GM15510 (cell line): ENCODE measurements around the gene FAM89A.

Experiments used
- POLR2A ChIP-seq: IDR thresholded peaks from 3 replicates; pipeline ENCODE4 v1.6.1; 2011; ENCODE audit warnings: borderline replicate concordance; ENCODE audit not compliant: insufficient read length; ENCODE audit errors: extremely low read depth

Gene FAM89A

GRCh38 chr1:231040019-231040799, at the start of gene FAM89A:
Gene FAM89A, minus strand, starts transcription at chr1:231040254. Its CDS starts 43 bp downstream, at chr1:231040211.
- peak; percentile 30 for TF ChIP-seq POLR2A

DNA sequence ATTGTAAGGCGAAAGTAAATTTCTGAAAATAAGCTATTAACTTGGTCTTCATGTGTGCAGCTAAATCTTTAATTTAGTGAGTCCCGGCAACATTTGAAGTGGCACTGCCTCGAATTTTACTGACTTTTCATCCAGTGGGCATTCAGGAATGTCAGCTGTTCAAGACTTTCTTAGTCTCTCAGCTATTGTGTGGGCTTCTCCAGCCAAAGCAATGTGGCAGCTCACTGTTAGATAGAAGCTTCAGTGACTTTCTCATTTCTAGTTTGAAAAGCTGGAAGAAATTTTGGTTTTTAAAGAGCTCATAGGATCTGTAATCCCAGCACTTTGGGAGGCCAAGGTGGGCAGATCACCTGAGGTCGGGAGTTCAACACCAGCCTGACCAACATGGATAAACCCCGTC, 44.3 kb upstream of the FAM89A start:
- TF ChIP-seq POLR2A, result no peak

- TF ChIP-seq POLR2A, result no peak
Observed at GRCh38 chr1:231079163-231079562, 39.1 kb upstream of the FAM89A start.

DNA sequence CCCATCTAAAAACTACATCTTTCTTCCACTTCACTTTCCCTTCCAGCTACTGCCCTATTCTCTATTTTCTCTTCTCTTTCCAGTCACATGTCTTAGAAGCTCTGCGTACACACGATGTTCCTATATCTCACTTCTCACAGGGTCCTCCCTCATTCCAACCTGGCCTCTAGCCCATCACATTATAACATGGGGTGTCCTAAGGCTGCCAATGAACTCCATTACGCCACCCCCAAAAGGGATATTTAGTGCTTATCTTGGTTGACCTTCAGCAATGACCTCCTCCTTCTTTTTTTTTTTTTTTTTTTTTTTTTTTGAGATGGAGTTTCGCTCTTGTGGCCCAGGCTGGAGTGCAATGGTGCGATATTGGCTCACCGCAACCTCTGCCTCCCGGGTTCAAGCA, 38.2 kb upstream of the FAM89A start:
- TF ChIP-seq POLR2A, result no peak

DNA sequence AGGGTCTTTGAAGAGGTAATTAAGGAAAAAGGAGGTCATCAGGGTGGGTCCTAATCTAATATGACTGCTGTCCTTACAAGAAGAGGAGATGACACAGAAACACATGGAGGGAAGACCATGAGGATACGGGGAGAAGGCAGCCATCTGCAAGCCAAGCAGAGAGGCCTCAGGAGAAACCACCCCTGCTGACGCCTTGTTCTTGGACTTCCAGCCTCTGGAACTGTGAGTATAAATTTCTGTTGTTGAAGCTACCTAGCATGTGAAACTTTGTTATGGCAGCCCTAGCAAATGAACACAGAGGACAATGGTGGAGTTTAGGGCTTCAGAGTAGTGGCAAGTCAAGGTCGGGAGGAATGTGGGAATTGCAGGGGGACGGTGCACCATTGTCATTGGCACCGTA, 36.7 kb upstream of the FAM89A start:
- TF ChIP-seq POLR2A, result no peak

- no peak for TF ChIP-seq POLR2A
Observed at GRCh38 chr1:231075497-231075896, 35.4 kb upstream of the FAM89A start.

- TF ChIP-seq POLR2A, result no peak
Observed at GRCh38 chr1:231075020-231075419, 35.0 kb upstream of the FAM89A start.

DNA sequence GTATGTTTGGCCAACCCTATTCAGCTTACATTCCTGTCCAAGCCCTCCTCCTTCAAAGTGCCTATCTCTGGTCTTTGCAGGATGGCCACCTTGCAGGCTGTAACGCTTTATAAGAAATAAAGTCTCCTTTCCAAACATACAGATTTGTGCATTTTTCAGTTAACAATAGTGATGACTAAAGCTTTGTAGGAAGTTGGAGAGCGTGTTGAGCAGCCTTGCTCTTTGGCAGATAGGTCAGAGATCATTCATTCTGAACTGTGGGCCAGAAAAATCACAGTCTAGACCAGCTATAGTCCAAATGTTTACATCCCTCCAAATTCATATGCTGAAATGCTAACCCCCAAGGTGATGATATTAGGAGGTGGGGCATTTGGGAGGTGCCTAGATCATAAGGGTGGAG, 34.0 kb upstream of the FAM89A start:
- TF ChIP-seq POLR2A, result no peak

GRCh38 chr1:231073331-231073730, 33.3 kb upstream of the FAM89A start:
- TF ChIP-seq POLR2A, result no peak

DNA sequence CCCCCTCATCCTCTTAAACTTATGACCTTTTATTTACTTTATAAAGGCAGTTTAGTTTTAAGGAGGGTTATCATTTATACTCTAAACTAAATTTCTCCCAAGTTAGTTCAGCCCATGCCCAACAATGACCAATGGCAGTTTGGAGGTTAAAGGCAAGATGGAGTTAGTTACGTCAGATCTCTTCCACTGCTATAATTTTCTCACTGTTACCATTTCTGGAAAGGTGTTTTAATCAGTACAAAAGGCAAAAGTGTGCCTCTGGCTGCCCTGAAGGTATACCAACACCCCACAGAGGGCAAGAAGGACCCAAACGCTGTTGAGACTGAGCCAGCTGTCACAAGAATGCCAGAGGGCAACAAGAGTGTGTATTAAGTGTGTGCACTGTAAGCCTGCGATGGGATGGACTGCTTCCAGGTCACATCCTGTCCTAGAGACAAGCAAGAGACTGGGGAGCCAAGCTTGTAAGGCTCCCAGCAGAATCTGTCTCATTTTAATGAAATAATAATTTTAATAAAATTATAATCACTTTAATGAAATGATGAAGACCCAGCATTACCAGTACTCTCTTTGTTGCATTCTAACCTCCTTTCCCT, 32.5 kb upstream of the FAM89A start:
- no peak for TF ChIP-seq POLR2A

- no peak for TF ChIP-seq POLR2A
Observed at GRCh38 chr1:231072041-231072440, 32.0 kb upstream of the FAM89A start.

GRCh38 chr1:231070758-231071444, 30.8 kb upstream of the FAM89A start:
- TF ChIP-seq POLR2A, result no peak

DNA sequence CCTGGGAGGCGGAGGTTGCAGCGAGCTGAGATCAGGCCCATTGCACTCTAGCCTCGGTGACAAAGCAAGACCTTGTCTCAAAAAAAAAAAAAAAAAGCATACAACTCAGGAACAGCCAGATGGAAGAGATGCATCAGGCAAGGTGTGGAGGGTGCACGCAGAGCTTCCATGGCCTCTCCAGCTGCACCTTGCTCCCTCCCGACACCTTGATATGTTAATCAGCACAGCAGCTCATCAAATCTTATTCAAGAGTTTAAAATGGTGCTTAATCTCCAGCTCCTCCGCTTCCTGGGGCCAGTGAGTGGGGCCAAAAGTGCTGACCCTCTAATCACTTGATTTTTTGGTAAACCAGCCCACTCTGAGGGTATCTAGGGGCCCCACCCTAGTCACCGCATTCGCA, 29.3 kb upstream of the FAM89A start:
- no peak for TF ChIP-seq POLR2A

GRCh38 chr1:231068762-231069161, 28.7 kb upstream of the FAM89A start:
- no peak for TF ChIP-seq POLR2A

GRCh38 chr1:231065510-231066241, 25.6 kb upstream of the FAM89A start:
- no peak for TF ChIP-seq POLR2A
